GM12878 (cell line): ENCODE results near the gene SMO. TPM values are rescaled to one million over a fixed set of nuclear protein-coding genes. Genes with fewer than 3 reads are reported as not detected.
A peak's percentile ranks its signal among the peaks of the same experiment; 100 is the strongest.

ENCODE experiments used
- BCLAF1 ChIP-seq: fragments of 450-650 bp; IDR thresholded peaks from 2 replicates; pipeline ENCODE4 v1.6.1; 2017; ENCODE audit warnings: antibody characterized with exemption, mild to moderate bottlenecking, moderate library complexity
- CBX3 ChIP-seq: fragments of 200-600 bp; sonication (generic); IDR thresholded peaks from 2 replicates; pipeline ENCODE4 v1.6.1; 2016; ENCODE audit warnings: low read depth, borderline replicate concordance
- CHD4 ChIP-seq: fragments of 200-600 bp; sonication (generic); IDR thresholded peaks from 2 replicates; pipeline ENCODE4 v1.6.1; 2016; ENCODE audit warnings: mild to moderate bottlenecking
- CREM ChIP-seq: IDR thresholded peaks from 2 replicates; pipeline ENCODE4 v1.6.1; 2014; ENCODE audit warnings: antibody characterized with exemption, low read depth
- IKZF2 ChIP-seq, 2 experiments: fragments of 450-650 bp; IDR thresholded peaks; 2 replicates each; pipeline ENCODE4 v1.6.1; 2017; ENCODE audit warnings: mild to moderate bottlenecking in 2 of 2, moderate library complexity in 2 of 2
- IRF3 ChIP-seq: fragments of 450-650 bp; IDR thresholded peaks from 2 replicates; pipeline ENCODE4 v1.6.1; 2014; ENCODE audit warnings: mild to moderate bottlenecking
- MXI1 ChIP-seq: fragments of 150-350 bp; IDR thresholded peaks from 2 replicates; pipeline ENCODE4 v1.6.1; 2011; ENCODE audit warnings: low read depth, mild to moderate bottlenecking, inconsistent platforms, low read length, improper control_type of control experiment
- NFXL1 ChIP-seq: fragments of 450-650 bp; IDR thresholded peaks from 2 replicates; pipeline ENCODE4 v1.6.1; 2017; ENCODE audit warnings: antibody characterized with exemption, mild to moderate bottlenecking, borderline replicate concordance
- NFYA ChIP-seq: IDR thresholded peaks from 2 replicates; pipeline ENCODE4 v1.6.1; 2011; ENCODE audit warnings: low read depth, mild to moderate bottlenecking, low read length, improper control_type of control experiment, borderline replicate concordance
- PRDM15 ChIP-seq: fragments of 450-650 bp; formaldehyde crosslinking; IDR thresholded peaks from 2 replicates; pipeline ENCODE4 v1.4.0; 2020; ENCODE audit warnings: mild to moderate bottlenecking, moderate library complexity
- RBBP5 ChIP-seq: fragments of 200-600 bp; sonication (generic); conservative IDR thresholded peaks from 2 replicates; pipeline ENCODE4 v1.6.1; 2016
- RELB ChIP-seq: fragments of 450-650 bp; IDR thresholded peaks from 2 replicates; pipeline ENCODE4 v1.6.1; 2017; ENCODE audit warnings: low read depth, mild to moderate bottlenecking, moderate library complexity
- SMAD1 ChIP-seq: fragments of 450-650 bp; IDR thresholded peaks from 2 replicates; pipeline ENCODE4 v1.6.1; 2018; ENCODE audit warnings: mild to moderate bottlenecking, low read depth; ENCODE audit not compliant: partially characterized antibody
- SMC3 ChIP-seq: IDR thresholded peaks from 2 replicates; pipeline ENCODE4 v1.6.1; 2011; ENCODE audit warnings: low read length, improper control_type of control experiment, borderline replicate concordance
- SPI1 ChIP-seq: IDR thresholded peaks from 2 replicates; pipeline ENCODE4 v1.6.1; 2011; ENCODE audit warnings: low read depth, mild to moderate bottlenecking, low read length, moderate library complexity, borderline replicate concordance; ENCODE audit not compliant: insufficient read depth
- SRF ChIP-seq, 2 experiments: IDR thresholded peaks; 2 replicates each; pipeline ENCODE4 v1.6.1; 2011; ENCODE audit warnings: low read depth in 2 of 2, low read length in 2 of 2, mild to moderate bottlenecking in 1 of 2, moderate library complexity in 1 of 2
- SUPT20H ChIP-seq: IDR thresholded peaks from 2 replicates; pipeline ENCODE4 v1.6.1; 2011; ENCODE audit warnings: low read depth, mild to moderate bottlenecking, low read length, moderate library complexity, borderline replicate concordance; ENCODE audit not compliant: control insufficient read depth
- TARDBP ChIP-seq: IDR thresholded peaks from 2 replicates; pipeline ENCODE4 v1.6.1; 2016; ENCODE audit warnings: borderline replicate concordance
- ZBTB33 ChIP-seq: fragments of 450-650 bp; IDR thresholded peaks from 2 replicates; pipeline ENCODE4 v1.6.1; 2017; ENCODE audit warnings: mild to moderate bottlenecking
- ZNF274 ChIP-seq: IDR thresholded peaks from one replicate; pipeline ENCODE4 v1.8.0; 2011; ENCODE audit not compliant: insufficient read length, insufficient read depth
- ZNF622 ChIP-seq: fragments of 450-650 bp; IDR thresholded peaks from 2 replicates; pipeline ENCODE4 v1.6.1; 2017; ENCODE audit warnings: mild to moderate bottlenecking, inconsistent platforms
- polyA plus RNA-seq, 11 experiments: library from polyadenylated mRNA; depleted of rRNA in 4 of 11; unstranded in 6 of 11; stranded (reverse) in 5 of 11; fragments of >200 nt; fragmentation: Nextera tagmentation in 4 of 11; fragmentation: Illumina TruSeq in 1 of 11; extraction: Ambion mirVana in 4 of 11; extraction: Trizol in 1 of 11; gene quantifications; 1 replicate in 1 of 11; 2 replicates in 10 of 11; pipeline versions ENCODE4 v1.2.1 to v1.2.3, GENCODE V29; 2011 to 2016; ENCODE audit warnings: inconsistent platforms in 2 of 11, missing spikeins in 2 of 11, low read depth in 1 of 11
- total RNA-seq, 4 experiments: library from RNA; depleted of rRNA in 3 of 4; stranded (reverse); fragments of >200 nt in 3 of 4; fragmentation: Illumina TruSeq in 1 of 4; extraction: Trizol in 1 of 4; gene quantifications; 2 replicates each; pipeline versions ENCODE4 v1.2.1 to v1.2.3, GENCODE V29; 2013 to 2021

Gene SMO
- total and polyA plus RNA-seq, 10 of the 15 experiments (the other 5 are each of a cell fraction or from before 2014, with no cell fraction given), result 0.40 to 11.2 (median 2.6) TPM

- TF ChIP-seq BCLAF1, result no peak
- no peak for TF ChIP-seq SMAD1
- TF ChIP-seq IRF3, result no peak
- no peak for TF ChIP-seq SUPT20H
- no peak for TF ChIP-seq SRF (IDR thresholded peaks at IDR 0.05; ENCODE audit: low read depth in 2 of 2, low read length in 2 of 2)
- TF ChIP-seq ZBTB33, result no peak
- peak; percentile 32 to 49; a peak in 1 of 4 replicates for TF ChIP-seq IKZF2 (IDR thresholded peaks at IDR 0.05)
- TF ChIP-seq ZNF274, result no peak
- TF ChIP-seq ZNF622, result no peak
- TF ChIP-seq MXI1, result no peak
- TF ChIP-seq PRDM15 (CRISPR knock-in tag), result no peak
- no peak for TF ChIP-seq CHD4
- TF ChIP-seq SPI1, result no peak
- TF ChIP-seq RELB, result peak; percentile 64; the same call in 1 of the 2 replicates
- TF ChIP-seq TARDBP, result no peak
- no peak for TF ChIP-seq CBX3
- no peak for TF ChIP-seq RBBP5
- no peak for TF ChIP-seq SMC3
- TF ChIP-seq CREM, result peak; percentile 60; the same call in 1 of the 2 replicates
- TF ChIP-seq NFXL1, result no peak
- TF ChIP-seq NFYA, result no peak
These were observed 21.7 kb upstream of the SMO start (continued) for GRCh38 chr7:129166745-129167144.
